SU-DHL-6 (cell line): ENCODE measurements around the gene IL6R.

Source experiments
- H2AFZ ChIP-seq: fragments of 200-600 bp; sonication (generic); 2 replicates; pipeline ENCODE4 v1.6.1; 2014; ENCODE audit warnings: low read depth, mild to moderate bottlenecking, moderate library complexity, mixed read lengths, antibody characterized with exemption, low read length; ENCODE audit not compliant: severe bottlenecking
- H3F3A ChIP-seq: fragments of 200-600 bp; shearing (Covaris generic); 2 replicates; pipeline ENCODE4 v1.6.0; 2016; ENCODE audit warnings: antibody characterized with exemption, mild to moderate bottlenecking; ENCODE audit not compliant: insufficient read depth
- H3K27ac ChIP-seq: fragments of 200-600 bp; sonication (generic); 2 replicates; pipeline ENCODE4 v1.5.1; 2016; ENCODE audit warnings: low read depth, mild to moderate bottlenecking, low read length, moderate library complexity, mixed read lengths
- H3K27me3 ChIP-seq: fragments of 200-600 bp; sonication (generic), shearing (Covaris generic); 2 replicates; pipeline ENCODE4 v1.6.0; 2014; ENCODE audit warnings: mild to moderate bottlenecking, low read length
- H3K36me3 ChIP-seq: fragments of 200-600 bp; sonication (generic); 2 replicates; pipeline ENCODE4 v1.6.1; 2014; ENCODE audit warnings: mild to moderate bottlenecking, low read length, mixed read lengths
- H3K4me2 ChIP-seq: fragments of 300-600, 200-600 bp; shearing (Covaris generic), sonication (generic); 2 replicates; pipeline ENCODE4 v1.6.0; 2014; ENCODE audit warnings: low read length, low read depth, mild to moderate bottlenecking; ENCODE audit not compliant: poor library complexity, severe bottlenecking
- H3K4me3 ChIP-seq: fragments of 200-600 bp; sonication (generic); 2 replicates; pipeline ENCODE4 v1.5.1; 2014; ENCODE audit warnings: antibody characterized with exemption, low read length, mild to moderate bottlenecking, mixed read lengths; ENCODE audit not compliant: insufficient read depth, poor library complexity, severe bottlenecking
- H3K79me2 ChIP-seq: fragments of 200-600 bp; sonication (generic); 2 replicates; pipeline ENCODE4 v1.6.1; 2014; ENCODE audit warnings: mild to moderate bottlenecking, low read length, moderate library complexity; ENCODE audit not compliant: insufficient read depth
- H3K9ac ChIP-seq: fragments of 200-600 bp; sonication (generic); 2 replicates; pipeline ENCODE4 v1.7.0; 2014; ENCODE audit warnings: mild to moderate bottlenecking, low read length
- H3K9me2 ChIP-seq: fragments of 200-600 bp; sonication (generic); replicated peaks from 2 replicates; pipeline ENCODE4 v1.6.1; 2014; ENCODE audit warnings: low read length; ENCODE audit not compliant: insufficient read depth
- H3K9me3 ChIP-seq: fragments of 200-600 bp; sonication (generic); 2 replicates; pipeline ENCODE4 v1.6.1; 2014; ENCODE audit warnings: low read length, mixed read lengths; ENCODE audit not compliant: insufficient read depth
- H4K20me1 ChIP-seq: fragments of 200-600 bp; sonication (generic); 2 replicates; pipeline ENCODE4 v1.6.1; 2014; ENCODE audit warnings: low read depth, mild to moderate bottlenecking, antibody characterized with exemption, low read length, moderate library complexity, mixed read lengths
- EZH2phosphoT487 ChIP-seq: fragments of 200-600 bp; sonication (generic), shearing (Covaris generic); conservative IDR thresholded peaks from 2 replicates; pipeline ENCODE4 v1.6.1; 2018; ENCODE audit warnings: mild to moderate bottlenecking, antibody characterized with exemption, low read length, moderate library complexity, mixed read lengths
- TF ChIP-seq, protein P1 (sequence below): fragments of 200-600 bp; sonication (generic); IDR thresholded peaks from one replicate; pipeline ENCODE4 v1.5.1; 2017; ENCODE audit warnings: antibody characterized with exemption, mild to moderate bottlenecking, low read length, moderate library complexity; ENCODE audit not compliant: insufficient read depth, poor library complexity, severe bottlenecking

Gene IL6R

DNA sequence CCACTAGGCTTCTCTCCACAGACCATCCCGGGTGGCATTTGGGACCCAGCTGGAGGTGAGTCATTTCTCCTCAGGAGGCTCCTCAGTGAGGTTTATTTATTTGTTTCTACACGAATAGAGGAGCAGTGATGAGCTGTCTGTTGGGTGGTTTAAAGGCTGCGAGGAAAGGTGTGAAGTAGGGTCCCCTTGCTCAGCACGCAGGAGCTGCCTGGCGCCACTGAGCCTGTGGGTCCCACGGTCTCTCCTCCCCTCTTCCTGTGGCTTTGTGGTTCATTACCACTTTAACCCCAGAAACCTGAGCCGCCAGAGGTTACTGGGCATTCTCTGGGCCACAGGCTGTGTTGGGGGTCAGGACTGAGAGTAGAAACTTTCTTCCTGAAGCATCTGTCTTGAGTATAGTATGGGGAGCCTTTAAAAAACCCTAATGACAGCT, 39.9 kb downstream of the IL6R start:
- Histone ChIP-seq H3K4me2 (no peak overlapping the region), H3K79me2 (no peaks in the 10 kb centered on the region)

DNA sequence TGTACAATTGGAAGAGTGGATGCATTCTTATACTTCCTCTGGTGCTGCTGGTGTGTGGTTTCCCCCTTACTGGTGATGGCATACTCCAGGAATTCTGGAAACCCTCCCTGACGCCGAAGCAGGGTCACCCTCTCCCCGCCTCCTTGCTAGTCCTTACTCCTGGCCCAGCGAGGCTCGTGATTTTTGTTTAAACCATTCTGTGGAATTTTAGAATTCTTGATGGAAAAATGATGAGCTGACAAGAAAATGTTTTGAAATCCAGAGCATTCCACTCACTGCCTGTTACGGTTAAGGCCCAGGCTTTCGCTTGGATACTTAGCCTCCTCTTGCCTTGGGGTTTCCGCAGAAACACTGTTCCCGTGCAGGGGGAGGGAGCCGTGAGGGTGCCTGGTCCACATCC, 41.1 kb downstream of the IL6R start:
- Histone ChIP-seq H3K4me3 (no peak overlapping the region), H3F3A (no peaks in the 10 kb centered on the region), H3K27me3 (no peaks in the 10 kb centered on the region), H3K9ac (no peak overlapping the region), H3K79me2 (no peaks in the 10 kb centered on the region), H2AFZ (no peak overlapping the region), H3K27ac (no peak overlapping the region), H3K36me3 (no peaks in the 10 kb centered on the region), H4K20me1 (no peaks in the 10 kb centered on the region), H3K9me2 (no peaks in the 10 kb centered on the region), H3K9me3 (no peaks in the 10 kb centered on the region), H3K4me2 (no peak overlapping the region)
- TF ChIP-seq, protein P1, sequence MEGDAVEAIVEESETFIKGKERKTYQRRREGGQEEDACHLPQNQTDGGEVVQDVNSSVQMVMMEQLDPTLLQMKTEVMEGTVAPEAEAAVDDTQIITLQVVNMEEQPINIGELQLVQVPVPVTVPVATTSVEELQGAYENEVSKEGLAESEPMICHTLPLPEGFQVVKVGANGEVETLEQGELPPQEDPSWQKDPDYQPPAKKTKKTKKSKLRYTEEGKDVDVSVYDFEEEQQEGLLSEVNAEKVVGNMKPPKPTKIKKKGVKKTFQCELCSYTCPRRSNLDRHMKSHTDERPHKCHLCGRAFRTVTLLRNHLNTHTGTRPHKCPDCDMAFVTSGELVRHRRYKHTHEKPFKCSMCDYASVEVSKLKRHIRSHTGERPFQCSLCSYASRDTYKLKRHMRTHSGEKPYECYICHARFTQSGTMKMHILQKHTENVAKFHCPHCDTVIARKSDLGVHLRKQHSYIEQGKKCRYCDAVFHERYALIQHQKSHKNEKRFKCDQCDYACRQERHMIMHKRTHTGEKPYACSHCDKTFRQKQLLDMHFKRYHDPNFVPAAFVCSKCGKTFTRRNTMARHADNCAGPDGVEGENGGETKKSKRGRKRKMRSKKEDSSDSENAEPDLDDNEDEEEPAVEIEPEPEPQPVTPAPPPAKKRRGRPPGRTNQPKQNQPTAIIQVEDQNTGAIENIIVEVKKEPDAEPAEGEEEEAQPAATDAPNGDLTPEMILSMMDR = no peak
- TF ChIP-seq EZH2phosphoT487 = no peak

More for the DNA sequence above, 39.9 kb downstream of the IL6R start:
- Histone ChIP-seq H3F3A (no peaks in the 10 kb centered on the region), H3K27ac (no peak overlapping the region), H2AFZ (no peak overlapping the region), H3K4me3 (no peak overlapping the region), H3K9me3 (no peaks in the 10 kb centered on the region), H3K9ac (no peak overlapping the region), H3K27me3 (no peaks in the 10 kb centered on the region), H3K9me2 (no peaks in the 10 kb centered on the region), H4K20me1 (no peaks in the 10 kb centered on the region), H3K36me3 (no peaks in the 10 kb centered on the region)
- TF ChIP-seq, protein P1 = no peak
- no peak for TF ChIP-seq EZH2phosphoT487

DNA sequence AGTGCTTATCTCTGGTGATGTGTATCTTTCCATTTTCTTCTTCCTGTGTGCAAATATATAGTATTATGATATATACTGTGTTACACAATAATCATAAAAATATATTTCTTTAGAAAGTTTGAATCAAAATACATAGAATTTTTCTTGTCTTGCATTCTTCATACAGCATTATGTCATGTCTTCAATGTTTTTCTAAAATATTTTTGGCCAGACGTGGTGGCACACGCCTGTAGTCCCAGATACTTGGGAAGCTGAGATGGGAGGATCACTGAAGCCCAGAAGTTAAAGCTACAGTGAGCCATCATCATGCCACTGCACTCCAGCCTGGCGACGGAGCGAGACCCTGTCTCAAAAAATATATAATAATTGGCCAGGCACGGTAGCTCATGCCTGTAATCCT, 41.6 kb downstream of the IL6R start:
- H4K20me1 ChIP-seq = no peaks in the 10 kb centered on the region
- H3K27ac ChIP-seq = no peak overlapping the region
- H3K4me2 ChIP-seq = no peak overlapping the region
- no peak overlapping the region for H2AFZ ChIP-seq
- no peak overlapping the region for H3K4me3 ChIP-seq
- H3K9me2 ChIP-seq = no peaks in the 10 kb centered on the region
- no peaks in the 10 kb centered on the region for H3F3A ChIP-seq
- TF ChIP-seq, protein P1 = no peak
- no peak for TF ChIP-seq EZH2phosphoT487
- no peaks in the 10 kb centered on the region for H3K79me2 ChIP-seq
- H3K9me3 ChIP-seq = no peaks in the 10 kb centered on the region
- no peaks in the 10 kb centered on the region for H3K27me3 ChIP-seq
- no peak overlapping the region for H3K9ac ChIP-seq
- no peaks in the 10 kb centered on the region for H3K36me3 ChIP-seq
